Osteoblast (primary cell): Measurements from ENCODE around the gene GIT1. TPM values are rescaled to one million over a fixed set of nuclear protein-coding genes. Genes with fewer than 3 reads are reported as not detected.

Experiments
- DNase-seq: peaks from one replicate; pipeline ENCODE4 v3.0.0; 2011; ENCODE audit warnings: low spot score, mixed read lengths; ENCODE audit not compliant: insufficient read length; ENCODE audit errors: missing footprints
- H2AFZ ChIP-seq: 2 replicates; pipeline ENCODE4 v1.6.0; 2011; ENCODE audit warnings: mild to moderate bottlenecking, low read length
- H3K27ac ChIP-seq: 2 replicates; pipeline ENCODE4 v1.5.1; 2011; ENCODE audit warnings: mild to moderate bottlenecking, low read depth, low read length, moderate library complexity
- H3K27me3 ChIP-seq: 2 replicates; pipeline ENCODE4 v1.6.0; 2012; ENCODE audit warnings: mild to moderate bottlenecking, control low read depth, inconsistent platforms, low read length, moderate library complexity; ENCODE audit not compliant: insufficient read depth
- H3K36me3 ChIP-seq: 2 replicates; pipeline ENCODE4 v1.5.1; 2011; ENCODE audit warnings: mild to moderate bottlenecking, low read length, control low read depth, moderate library complexity; ENCODE audit not compliant: insufficient read depth
- H3K4me1 ChIP-seq: 2 replicates; pipeline ENCODE4 v1.5.1; 2011; ENCODE audit warnings: mild to moderate bottlenecking, low read length, control low read depth, moderate library complexity; ENCODE audit not compliant: insufficient read depth
- H3K4me2 ChIP-seq: 2 replicates; pipeline ENCODE4 v1.6.0; 2011; ENCODE audit warnings: mild to moderate bottlenecking, low read length; ENCODE audit not compliant: insufficient read depth
- H3K4me3 ChIP-seq: fragments of 200-600 bp; sonication (generic); 3 replicates; pipeline ENCODE4 v1.5.1; 2012; ENCODE audit warnings: mild to moderate bottlenecking, low read length, inconsistent platforms; ENCODE audit not compliant: insufficient read depth
- H3K79me2 ChIP-seq: 2 replicates; pipeline ENCODE4 v1.6.0; 2012; ENCODE audit warnings: mild to moderate bottlenecking, low read length, control low read depth, inconsistent platforms; ENCODE audit not compliant: insufficient read depth
- H3K9me3 ChIP-seq: 2 replicates; pipeline ENCODE4 v1.5.1; 2011; ENCODE audit warnings: low read depth, low read length, control low read depth
- H4K20me1 ChIP-seq: 2 replicates; pipeline ENCODE4 v1.6.0; 2012; ENCODE audit warnings: mild to moderate bottlenecking, low read length, control low read depth; ENCODE audit not compliant: insufficient read depth
- CTCF ChIP-seq: IDR thresholded peaks from 2 replicates; pipeline ENCODE4 v1.5.1; 2011; ENCODE audit warnings: mild to moderate bottlenecking, low read depth, low read length, moderate library complexity; ENCODE audit errors: extremely low read depth
- total RNA-seq: library from RNA; depleted of rRNA; stranded (reverse); fragments of >200 nt; gene quantifications from 2 replicates; pipeline ENCODE4 v1.2.3, GENCODE V29; 2012

Gene GIT1
- total RNA-seq, 1 donor: 34.4 TPM

- peak; percentile 96 for DNase-seq
Observed at GRCh38 chr17:29591146-29591736, 1.8 kb upstream of the GIT1 start.

GRCh38 chr17:29590411-29591145 lies 1.1 kb upstream of the GIT1 start:
- Histone ChIP-seq H3K4me3 (peak overlapping the region; percentile 73), H4K20me1 (peaks cover 47% of the 10 kb centered on the region), H3K4me1 (peaks cover 55% of the 10 kb centered on the region), H3K4me2 (peak overlapping the region; percentile 93), H3K27ac (peak overlapping the region; percentile 73), H3K9me3 (no peaks in the 10 kb centered on the region), H2AFZ (peak overlapping the region; percentile 95), H3K27me3 (no peaks in the 10 kb centered on the region), H3K79me2 (peaks cover 34% of the 10 kb centered on the region), H3K36me3 (no peaks in the 10 kb centered on the region)
- peak; percentile 99 for DNase-seq
- no peak for TF ChIP-seq CTCF

More at GRCh38 chr17:29591146-29591736, 1.8 kb upstream of the GIT1 start:
- peak overlapping the region; percentile 93 for H3K4me2 ChIP-seq
- H3K4me1 ChIP-seq: peaks cover 55% of the 10 kb centered on the region
- no peaks in the 10 kb centered on the region for H3K36me3 ChIP-seq
- H4K20me1 ChIP-seq: peaks cover 48% of the 10 kb centered on the region
- peak overlapping the region; percentile 73 for H3K4me3 ChIP-seq
- peak overlapping the region; percentile 73 for H3K27ac ChIP-seq
- H3K79me2 ChIP-seq: peaks cover 27% of the 10 kb centered on the region
- H3K27me3 ChIP-seq: no peaks in the 10 kb centered on the region
- no peaks in the 10 kb centered on the region for H3K9me3 ChIP-seq
- TF ChIP-seq CTCF: no peak
- H2AFZ ChIP-seq: peak overlapping the region; percentile 95

GRCh38 chr17:29588562-29589411 lies 661 bp downstream of the GIT1 start:
- Histone ChIP-seq H3K4me1 (peaks cover 47% of the 10 kb centered on the region), H2AFZ (peak overlapping the region; percentile 62), H3K27me3 (no peaks in the 10 kb centered on the region), H3K9me3 (no peaks in the 10 kb centered on the region), H4K20me1 (peaks cover 54% of the 10 kb centered on the region), H3K79me2 (peaks cover 52% of the 10 kb centered on the region), H3K36me3 (no peaks in the 10 kb centered on the region), H3K27ac (peak overlapping the region; percentile 61), H3K4me2 (peak overlapping the region; percentile 95), H3K4me3 (peak overlapping the region; percentile 91)
- TF ChIP-seq CTCF: no peak
- DNase-seq: peak; percentile 95
